Endothelial cell of umbilical vein (primary cell): ENCODE data around the gene CELSR3. TPM values are rescaled to one million over a fixed set of nuclear protein-coding genes. Genes with fewer than 3 reads are reported as not detected.

Experiments used
- BruUV-seq: library from RNA; stranded (reverse); fragments of 400-500 nt; replicated peaks from 2 replicates; lab custom pipeline; 2021; lab: Mats Ljungman, UMichigan
- CTCF ChIA-PET: fragments of 300-600, 350-600 bp; sonication (Branson Sonifier 250); formaldehyde crosslinking; loops from one replicate; lab custom pipeline; 2021; ENCODE audit warnings: antibody characterized with exemption, inconsistent platforms; lab: Charles Lee
- POLR2A ChIA-PET: fragments of 300-600, 350-600 bp; sonication (Branson Sonifier 250); formaldehyde crosslinking; loops from one replicate; lab custom pipeline; 2021; ENCODE audit warnings: antibody characterized with exemption, inconsistent platforms; lab: Charles Lee
- DNase-seq: peaks from one replicate; pipeline ENCODE4 v3.0.0-alpha.2; 2011; ENCODE audit warnings: low read depth, low spot score
- FAIRE-seq: peaks from 2 replicates; lab custom pipeline; 2011; peaks lifted over from hg19 to GRCh38; lab: Jason Lieb, UNC
- H2AFZ ChIP-seq: 2 replicates; pipeline ENCODE4 v1.6.0; 2012; ENCODE audit warnings: low read depth, low read length, control low read depth, inconsistent platforms
- H3K27ac ChIP-seq: 2 replicates; pipeline ENCODE4 v1.5.1; 2011; ENCODE audit warnings: low read depth, mild to moderate bottlenecking, control low read depth, low read length, moderate library complexity; ENCODE audit not compliant: insufficient read depth
- H3K27me3 ChIP-seq, 2 experiments: 2 replicates each; pipeline versions ENCODE4 v1.6.0 to v1.6.1; 2011; ENCODE audit warnings: low read length in 2 of 2, mixed read lengths in 1 of 2; ENCODE audit not compliant: control insufficient read depth in 2 of 2, insufficient read depth in 2 of 2
- H3K36me3 ChIP-seq, 2 experiments: 2 replicates in 1 of 2; 3 replicates in 1 of 2; pipeline ENCODE4 v1.5.1; 2011; ENCODE audit warnings: low read length in 2 of 2, mild to moderate bottlenecking in 1 of 2, moderate library complexity in 1 of 2; ENCODE audit not compliant: control insufficient read depth in 2 of 2, insufficient read depth in 2 of 2; ENCODE audit errors: extremely low read depth in 1 of 2
- H3K4me1 ChIP-seq: 3 replicates; pipeline ENCODE4 v1.5.1; 2011; ENCODE audit warnings: mild to moderate bottlenecking, low read length; ENCODE audit not compliant: control insufficient read depth, insufficient read depth; ENCODE audit errors: extremely low read depth
- H3K4me2 ChIP-seq: 2 replicates; pipeline ENCODE4 v1.6.1; 2011; ENCODE audit warnings: low read length, control low read depth, mixed read lengths; ENCODE audit not compliant: insufficient read depth
- H3K4me3 ChIP-seq, 3 experiments: fragments of 200-600 bp in 1 of 3; sonication (generic), shearing (Covaris generic) in 1 of 3; replicated peaks in 1 of 3; 2 replicates each; pipeline ENCODE4 v1.5.1; 2011 to 2016; ENCODE audit warnings: control low read depth in 3 of 3, low read length in 3 of 3, mild to moderate bottlenecking in 2 of 3, inconsistent platforms in 1 of 3, low read depth in 1 of 3, moderate library complexity in 1 of 3; ENCODE audit not compliant: insufficient read depth in 1 of 3
- H3K79me2 ChIP-seq: 2 replicates; pipeline ENCODE4 v1.6.0; 2012; ENCODE audit warnings: low read length, inconsistent platforms; ENCODE audit not compliant: control insufficient read depth, insufficient read depth
- H3K9ac ChIP-seq: replicated peaks from 2 replicates; pipeline ENCODE3; 2011; ENCODE audit warnings: low read length, control low read depth; ENCODE audit not compliant: insufficient read depth; ENCODE audit errors: extremely low read depth
- H3K9me1 ChIP-seq: replicated peaks from 3 replicates; pipeline ENCODE4 v1.6.0; 2011; ENCODE audit warnings: mild to moderate bottlenecking, low read length; ENCODE audit not compliant: control insufficient read depth, insufficient read depth; ENCODE audit errors: extremely low read depth
- H3K9me3 ChIP-seq: replicated peaks from 2 replicates; pipeline ENCODE4 v1.5.1; 2012; ENCODE audit warnings: low read length, inconsistent platforms; ENCODE audit not compliant: control insufficient read depth, insufficient read depth
- H4K20me1 ChIP-seq: replicated peaks from 2 replicates; pipeline ENCODE3; 2011; ENCODE audit warnings: mild to moderate bottlenecking, low read length; ENCODE audit not compliant: control insufficient read depth, insufficient read depth; ENCODE audit errors: extremely low read depth
- EZH2 ChIP-seq: IDR thresholded peaks from 2 replicates; pipeline ENCODE4 v1.6.1; 2012; ENCODE audit warnings: borderline replicate concordance, low read depth, mild to moderate bottlenecking, moderate library complexity, low read length, inconsistent platforms; ENCODE audit not compliant: severe bottlenecking
- FOS ChIP-seq: IDR thresholded peaks from 2 replicates; pipeline ENCODE4 v1.6.1; 2011; ENCODE audit warnings: mild to moderate bottlenecking, low read length, moderate library complexity, borderline replicate concordance; ENCODE audit not compliant: insufficient read depth
- GATA2 ChIP-seq: IDR thresholded peaks from 2 replicates; pipeline ENCODE4 v1.7.0; 2011; ENCODE audit warnings: low read depth, mild to moderate bottlenecking, moderate library complexity, mixed read lengths, low read length; ENCODE audit not compliant: insufficient read length, insufficient read depth
- JUN ChIP-seq: IDR thresholded peaks from 2 replicates; pipeline ENCODE4 v1.6.1; 2011; ENCODE audit warnings: borderline replicate concordance, low read depth; ENCODE audit not compliant: insufficient read length, insufficient read depth
- MAX ChIP-seq: IDR thresholded peaks from 2 replicates; pipeline ENCODE4 v1.6.1; 2011; ENCODE audit not compliant: insufficient read depth, insufficient read length
- MYC ChIP-seq: IDR thresholded peaks from one replicate; pipeline ENCODE4 v1.6.1; 2011; ENCODE audit warnings: mild to moderate bottlenecking, low read depth, low read length
- POLR2A ChIP-seq: IDR thresholded peaks from 2 replicates; pipeline ENCODE4 v1.6.1; 2012; ENCODE audit warnings: low read depth, mild to moderate bottlenecking, control low read depth, low read length
- POLR2AphosphoS5 ChIP-seq: IDR thresholded peaks from 2 replicates; pipeline ENCODE4 v1.6.1; 2012; ENCODE audit warnings: low read depth, mild to moderate bottlenecking, control low read depth, low read length, moderate library complexity; ENCODE audit not compliant: insufficient read depth
- dilution Hi-C: fragments of 300-500 bp; cut with MboI; formaldehyde crosslinking; loops from one replicate; pipeline ENCODE4 v1.15.0; 2019; ENCODE audit warnings: low sequenced_read_pairs; ENCODE audit not compliant: extremely low pct_ligation_motif_present
- intact Hi-C: fragments of 100-400 bp; cut with micrococcal nuclease; formaldehyde crosslinking; loops from one replicate; pipeline ENCODE4 v1.10.0; 2022
- polyA plus RNA-seq, 4 experiments: library from polyadenylated mRNA; depleted of rRNA in 3 of 4; stranded (reverse) in 3 of 4; unstranded in 1 of 4; fragments of >200 nt; gene quantifications; 2 replicates each; pipeline versions ENCODE4 v1.2.1 to v1.2.3, GENCODE V29; 2011 to 2012; ENCODE audit warnings: missing spikeins in 1 of 4
- total RNA-seq: library from RNA; stranded (reverse); gene quantifications from 2 replicates; pipeline ENCODE4 v1.2.3, GENCODE V29; 2021
- TF ChIP-seq, protein P1 (sequence below), 2 donors: IDR thresholded peaks; 1 replicate in 1 of 2; 2 replicates in 1 of 2; pipeline ENCODE4 v1.5.1; 2011; ENCODE audit warnings: low read length in 2 of 2, mild to moderate bottlenecking in 2 of 2, moderate library complexity in 2 of 2, control low read depth in 1 of 2, inconsistent platforms in 1 of 2, low read depth in 1 of 2; ENCODE audit not compliant: insufficient read depth in 1 of 2; ENCODE audit errors: extremely low read depth in 1 of 2

The CELSR3 gene
- total and polyA plus RNA-seq, 2 donors (not counting 3 experiments of a cell fraction or from before 2014, with no cell fraction given): 0.25 to 0.71 TPM

GRCh38 chr3:48592519-48593087, 70.1 kb downstream of the CELSR3 start:
- TF ChIP-seq POLR2AphosphoS5: no peak
- no peak for TF ChIP-seq JUN
- no peak for TF ChIP-seq EZH2
- TF ChIP-seq POLR2A: no peak
- no peak for TF ChIP-seq MYC
- TF ChIP-seq, protein P1, sequence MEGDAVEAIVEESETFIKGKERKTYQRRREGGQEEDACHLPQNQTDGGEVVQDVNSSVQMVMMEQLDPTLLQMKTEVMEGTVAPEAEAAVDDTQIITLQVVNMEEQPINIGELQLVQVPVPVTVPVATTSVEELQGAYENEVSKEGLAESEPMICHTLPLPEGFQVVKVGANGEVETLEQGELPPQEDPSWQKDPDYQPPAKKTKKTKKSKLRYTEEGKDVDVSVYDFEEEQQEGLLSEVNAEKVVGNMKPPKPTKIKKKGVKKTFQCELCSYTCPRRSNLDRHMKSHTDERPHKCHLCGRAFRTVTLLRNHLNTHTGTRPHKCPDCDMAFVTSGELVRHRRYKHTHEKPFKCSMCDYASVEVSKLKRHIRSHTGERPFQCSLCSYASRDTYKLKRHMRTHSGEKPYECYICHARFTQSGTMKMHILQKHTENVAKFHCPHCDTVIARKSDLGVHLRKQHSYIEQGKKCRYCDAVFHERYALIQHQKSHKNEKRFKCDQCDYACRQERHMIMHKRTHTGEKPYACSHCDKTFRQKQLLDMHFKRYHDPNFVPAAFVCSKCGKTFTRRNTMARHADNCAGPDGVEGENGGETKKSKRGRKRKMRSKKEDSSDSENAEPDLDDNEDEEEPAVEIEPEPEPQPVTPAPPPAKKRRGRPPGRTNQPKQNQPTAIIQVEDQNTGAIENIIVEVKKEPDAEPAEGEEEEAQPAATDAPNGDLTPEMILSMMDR (IDR thresholded peaks at IDR 0.05; ENCODE audit: extremely low read depth in 1 of 2, insufficient read depth in 1 of 2, low read depth in 1 of 2, low read length in 2 of 2): no peak
- no peak for TF ChIP-seq FOS
- TF ChIP-seq MAX: no peak
- TF ChIP-seq GATA2: no peak
- DNase-seq (no peak), FAIRE-seq (no peak)
- dilution Hi-C loops (no loop called here), intact Hi-C loops (no loop called here)
- Histone ChIP-seq H3K4me1 (peaks cover 6% of the 10 kb centered on the region), H3K36me3 (no peaks in the 10 kb centered on the region), H3K9me1 (no peaks in the 10 kb centered on the region), H3K9me3 (no peaks in the 10 kb centered on the region), H3K27me3 (peaks cover 9 to 11% of the 10 kb centered on the region in 2 experiments), H3K9ac (no peak overlapping the region), H4K20me1 (no peaks in the 10 kb centered on the region), H3K4me3 (no peak overlapping the region), H3K27ac (no peak overlapping the region), H3K4me2 (no peak overlapping the region), H3K79me2 (no peaks in the 10 kb centered on the region), H2AFZ (no peak overlapping the region)
- ChIA-PET CTCF (interaction anchor here (1.4 kb wide), 1 partner anchor 9 kb away, joined by 3 read pairs; no protein-coding TSS in a partner anchor), POLR2A (no interaction called here)
- no TSS peak for BruUV-seq
